HEK293T (cell line): Measurements from ENCODE around the gene NGLY1.
A peak's percentile ranks its signal among the peaks of the same experiment; 100 is the strongest.

Source experiments
- CTCF ChIA-PET: fragments of 350-600 bp; formaldehyde crosslinking; extraction: SDS; loops from one replicate; lab custom pipeline; 2021; ENCODE audit warnings: antibody characterized with exemption, inconsistent platforms; lab: Yijun Ruan, JAX
- POLR2A ChIA-PET: fragments of 350-600 bp; formaldehyde crosslinking; extraction: SDS; loops from one replicate; lab custom pipeline; 2020; ENCODE audit warnings: antibody characterized with exemption, inconsistent platforms; lab: Yijun Ruan, JAX
- DNase-seq: peaks from one replicate; pipeline ENCODE4 v3.0.0; 2012; ENCODE audit warnings: mixed read lengths; ENCODE audit errors: extremely low spot score
- ARNT ChIP-seq: fragments of 450-650 bp; IDR thresholded peaks from 2 replicates; pipeline ENCODE4 v1.6.1; 2017; ENCODE audit warnings: mild to moderate bottlenecking
- BHLHE40 ChIP-seq: fragments of 450-650 bp; IDR thresholded peaks from 2 replicates; pipeline ENCODE4 v1.6.1; 2016; ENCODE audit warnings: mild to moderate bottlenecking, moderate library complexity, borderline replicate concordance
- CTBP1 ChIP-seq: fragments of 450-650 bp; IDR thresholded peaks from 2 replicates; pipeline ENCODE4 v1.6.1; 2016; ENCODE audit warnings: borderline replicate concordance
- ELF4 ChIP-seq: fragments of 450-650 bp; IDR thresholded peaks from 2 replicates; pipeline ENCODE4 v1.6.1; 2017; ENCODE audit warnings: antibody characterized with exemption
- FOXA1 ChIP-seq: fragments of 450-650 bp; IDR thresholded peaks from 2 replicates; pipeline ENCODE4 v1.6.1; 2016; ENCODE audit warnings: mild to moderate bottlenecking
- FOXK2 ChIP-seq: fragments of 450-650 bp; IDR thresholded peaks from 2 replicates; pipeline ENCODE4 v1.6.1; 2016; ENCODE audit warnings: mild to moderate bottlenecking
- FOXM1 ChIP-seq: fragments of 450-650 bp; IDR thresholded peaks from 2 replicates; pipeline ENCODE4 v1.6.1; 2017; ENCODE audit warnings: mild to moderate bottlenecking, borderline replicate concordance
- HDGF ChIP-seq: fragments of 450-650 bp; IDR thresholded peaks from 2 replicates; pipeline ENCODE4 v1.6.1; 2017; ENCODE audit warnings: antibody characterized with exemption, borderline replicate concordance
- L3MBTL2 ChIP-seq: fragments of 450-650 bp; conservative IDR thresholded peaks from 2 replicates; pipeline ENCODE4 v1.6.1; 2016; ENCODE audit warnings: mild to moderate bottlenecking
- LEF1 ChIP-seq: fragments of 450-650 bp; IDR thresholded peaks from 2 replicates; pipeline ENCODE4 v1.6.1; 2017; ENCODE audit warnings: mild to moderate bottlenecking, borderline replicate concordance
- NFRKB ChIP-seq: fragments of 450-650 bp; IDR thresholded peaks from 2 replicates; pipeline ENCODE4 v1.6.1; 2016; ENCODE audit warnings: mild to moderate bottlenecking, moderate library complexity
- SP1 ChIP-seq: fragments of 450-650 bp; IDR thresholded peaks from 2 replicates; pipeline ENCODE4 v1.6.1; 2017
- SUZ12 ChIP-seq: fragments of 450-650 bp; IDR thresholded peaks from 2 replicates; pipeline ENCODE4 v1.6.1; 2016; ENCODE audit warnings: mild to moderate bottlenecking
- TARDBP ChIP-seq: fragments of 450-650 bp; IDR thresholded peaks from 2 replicates; pipeline ENCODE4 v1.6.1; 2016
- ZNF384 ChIP-seq: fragments of 450-650 bp; IDR thresholded peaks from 2 replicates; pipeline ENCODE4 v1.6.1; 2016
- TF ChIP-seq, protein P1 (sequence below): fragments of 450-650 bp; IDR thresholded peaks from 2 replicates; pipeline ENCODE4 v1.6.1; 2016

Gene NGLY1

DNA sequence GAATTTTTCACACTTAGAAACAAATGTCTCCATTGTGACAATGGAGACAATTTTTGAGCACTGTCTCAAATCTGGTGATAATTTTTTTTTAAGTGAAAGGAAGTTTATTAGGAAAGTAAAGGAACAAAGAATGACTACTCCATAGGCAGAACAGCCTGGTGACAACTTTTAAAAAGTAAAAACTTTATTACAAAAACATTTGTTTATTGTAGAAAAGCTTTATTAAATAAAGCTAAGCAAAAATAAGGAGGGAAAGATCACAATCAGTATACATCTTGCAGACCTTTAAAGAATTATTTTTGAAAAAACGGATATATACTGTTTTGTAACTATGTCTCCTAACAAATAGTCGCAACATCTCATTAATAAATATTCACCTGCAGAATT is 6.0 kb upstream of the NGLY1 start:
- no peak for DNase-seq
- no peak for TF ChIP-seq FOXK2
- POLR2A ChIA-PET, result interaction anchor here (1.0 to 1.4 kb wide), 3 partner anchors 12 to 141 kb away, joined by 3 read pairs; no protein-coding TSS in a partner anchor
- CTCF ChIA-PET, result no interaction called here

DNA sequence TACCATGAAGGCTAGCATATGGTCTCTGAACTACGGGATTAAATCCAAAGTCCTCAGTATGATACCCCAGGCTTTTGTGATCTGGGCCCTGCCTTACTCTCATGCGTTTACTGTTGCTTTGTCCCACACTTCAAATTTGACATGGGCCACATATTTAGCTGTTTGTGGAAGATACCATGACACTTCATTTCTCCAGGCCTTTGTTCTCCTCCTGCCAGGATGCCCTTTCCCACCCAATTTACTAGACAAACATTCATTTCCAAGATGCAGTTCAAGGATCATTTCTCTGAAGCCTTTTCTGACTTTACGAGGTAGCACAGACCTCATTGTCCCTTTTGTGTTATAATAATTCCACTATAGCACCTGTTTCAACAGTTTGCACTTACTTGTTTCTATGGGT is 4.4 kb upstream of the NGLY1 start:
- POLR2A ChIA-PET, result no interaction called here
- TF ChIP-seq TARDBP (no peak), LEF1 (no peak), SUZ12 (no peak), ARNT (no peak)
- no peak for DNase-seq
- CTCF ChIA-PET, result no interaction called here

DNA sequence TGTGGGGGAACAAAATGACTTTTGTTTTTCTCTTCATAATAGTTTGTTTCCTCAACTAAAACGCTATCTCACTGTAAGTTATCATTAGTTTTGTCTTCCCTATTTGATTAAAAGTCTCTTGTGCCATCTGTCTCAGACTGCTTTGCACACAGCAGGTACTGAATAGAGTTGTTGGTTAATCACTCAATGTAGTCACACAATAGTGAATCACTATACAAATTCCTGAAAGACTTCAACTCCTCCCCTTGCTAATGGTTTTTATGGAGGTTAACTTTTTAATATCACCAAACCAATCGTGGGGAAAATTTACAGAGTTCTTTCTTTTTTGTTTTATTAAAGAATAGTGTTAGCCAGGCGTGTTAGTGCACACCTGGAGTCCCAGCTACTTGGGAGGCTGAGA is 2.6 kb upstream of the NGLY1 start:
- POLR2A ChIA-PET, result no interaction called here

DNA sequence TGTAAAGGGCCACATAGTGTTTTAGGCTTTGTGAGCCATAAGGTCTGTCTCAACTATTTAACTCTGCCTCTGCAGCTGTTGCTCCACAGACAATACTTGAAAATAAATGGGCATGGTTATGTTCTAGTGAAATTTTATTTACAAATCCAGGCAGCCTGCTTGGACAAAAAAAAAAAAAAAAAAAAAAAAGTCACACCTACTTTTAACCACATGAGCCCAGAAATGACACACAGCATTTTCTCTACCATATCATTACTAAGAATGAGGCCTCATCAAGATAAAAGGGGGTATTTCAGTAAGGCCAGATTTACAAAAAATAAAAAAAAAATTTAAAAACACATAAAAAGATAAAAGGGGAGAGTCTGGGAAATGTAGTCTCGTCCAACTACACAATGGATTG is 1.7 kb upstream of the NGLY1 start:
- no peak for TF ChIP-seq TARDBP
- TF ChIP-seq ZNF384, result peak; percentile 31; the same call in 1 of the 2 replicates
- no peak for TF ChIP-seq HDGF
- POLR2A ChIA-PET, result no interaction called here
- CTCF ChIA-PET, result no interaction called here
- DNase-seq, result no peak

More for the DNA sequence above, 2.6 kb upstream of the NGLY1 start:
- CTCF ChIA-PET, result no interaction called here
- TF ChIP-seq LEF1 (no peak), ZNF384 (no peak)
- DNase-seq, result no peak

DNA sequence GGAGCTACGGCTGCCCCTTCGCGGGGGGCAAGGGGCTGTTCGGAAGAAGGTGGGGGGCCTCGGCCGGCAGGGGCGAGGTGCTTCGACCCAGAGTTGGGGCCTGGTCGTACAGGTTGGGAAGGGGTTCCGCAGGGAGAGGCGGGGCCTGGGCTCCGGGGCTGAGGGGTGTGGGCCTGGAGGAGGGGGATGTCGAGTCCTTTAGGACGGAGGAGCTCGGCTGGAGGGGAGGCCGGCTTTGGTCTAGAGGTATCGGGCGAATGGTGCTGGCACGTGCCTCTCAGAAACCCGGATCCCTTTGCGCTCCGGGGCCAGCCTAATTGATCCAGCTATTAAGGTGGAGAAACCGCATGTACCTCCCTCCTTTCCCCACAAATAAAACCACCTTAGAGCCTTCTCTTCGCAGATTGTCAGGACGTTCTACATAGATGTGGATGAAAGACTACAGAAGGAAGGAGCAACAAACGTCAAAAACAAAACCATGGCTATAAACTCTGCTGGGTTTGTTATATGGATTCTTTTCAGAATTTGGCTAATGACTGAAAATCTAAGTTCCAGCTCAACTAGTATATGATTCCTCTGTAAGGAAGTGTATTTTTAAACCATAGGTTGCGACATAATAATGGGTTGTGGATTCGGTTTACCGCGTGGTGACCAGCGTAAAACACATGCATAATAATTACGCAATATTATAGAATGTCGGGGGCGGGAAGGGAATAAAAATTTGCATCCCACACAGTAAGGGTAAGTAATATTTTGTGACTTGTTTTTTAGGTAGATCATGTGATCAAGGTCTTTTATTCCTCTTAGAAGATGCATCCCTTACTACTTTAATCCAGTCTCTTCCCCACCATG is 644 bp upstream of the NGLY1 start:
- POLR2A ChIA-PET, result interaction anchor here (0.7 to 1.4 kb wide), 5 partner anchors 11 to 105 kb away, joined by 3 to 7 read pairs (median 5); no protein-coding TSS in a partner anchor
- TF ChIP-seq SUZ12 (no peak), ARNT (no peak), ELF4 (no peak), L3MBTL2 (peak; percentile 94), TARDBP (no peak), ZNF384 (no peak), CTBP1 (no peak), NFRKB (no peak)
- DNase-seq, result no peak
- CTCF ChIA-PET, result interaction anchor here (0.6 to 1.2 kb wide), 2 partner anchors 70 to 788 kb away, joined by 3 read pairs; no protein-coding TSS in a partner anchor

DNA sequence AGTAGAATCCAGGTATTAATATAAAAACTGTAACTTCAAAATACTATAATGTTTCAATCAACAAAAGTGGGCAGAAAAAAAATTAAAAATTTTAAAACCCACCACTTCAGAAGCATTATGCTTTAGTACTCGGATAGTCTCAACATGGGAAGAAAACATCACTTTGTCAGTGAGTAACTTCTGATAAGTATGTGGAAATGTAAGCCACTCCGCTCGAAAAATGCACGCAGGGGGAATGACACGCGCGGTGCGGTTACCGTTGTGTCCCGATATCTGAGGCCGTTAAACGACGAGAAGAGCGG is 656 bp downstream of the NGLY1 start:
- POLR2A ChIA-PET, result interaction anchor here (1.4 kb wide), 1 partner anchor 74 kb away, joined by 5 read pairs; no protein-coding TSS in a partner anchor
- TF ChIP-seq TARDBP (no peak), L3MBTL2 (no peak), NFRKB (no peak), FOXK2 (no peak), FOXM1 (no peak), LEF1 (no peak), FOXA1 (no peak), ARNT (no peak), ELF4 (no peak), SP1 (no peak), CTBP1 (no peak), HDGF (no peak), SUZ12 (no peak), BHLHE40 (no peak), ZNF384 (no peak)
- TF ChIP-seq, protein P1, sequence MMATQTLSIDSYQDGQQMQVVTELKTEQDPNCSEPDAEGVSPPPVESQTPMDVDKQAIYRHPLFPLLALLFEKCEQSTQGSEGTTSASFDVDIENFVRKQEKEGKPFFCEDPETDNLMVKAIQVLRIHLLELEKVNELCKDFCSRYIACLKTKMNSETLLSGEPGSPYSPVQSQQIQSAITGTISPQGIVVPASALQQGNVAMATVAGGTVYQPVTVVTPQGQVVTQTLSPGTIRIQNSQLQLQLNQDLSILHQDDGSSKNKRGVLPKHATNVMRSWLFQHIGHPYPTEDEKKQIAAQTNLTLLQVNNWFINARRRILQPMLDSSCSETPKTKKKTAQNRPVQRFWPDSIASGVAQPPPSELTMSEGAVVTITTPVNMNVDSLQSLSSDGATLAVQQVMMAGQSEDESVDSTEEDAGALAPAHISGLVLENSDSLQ, result no peak
- DNase-seq, result no peak
- CTCF ChIA-PET, result interaction anchor here (0.7 kb wide), 1 partner anchor 119 kb away, joined by 3 read pairs; no protein-coding TSS in a partner anchor

DNA sequence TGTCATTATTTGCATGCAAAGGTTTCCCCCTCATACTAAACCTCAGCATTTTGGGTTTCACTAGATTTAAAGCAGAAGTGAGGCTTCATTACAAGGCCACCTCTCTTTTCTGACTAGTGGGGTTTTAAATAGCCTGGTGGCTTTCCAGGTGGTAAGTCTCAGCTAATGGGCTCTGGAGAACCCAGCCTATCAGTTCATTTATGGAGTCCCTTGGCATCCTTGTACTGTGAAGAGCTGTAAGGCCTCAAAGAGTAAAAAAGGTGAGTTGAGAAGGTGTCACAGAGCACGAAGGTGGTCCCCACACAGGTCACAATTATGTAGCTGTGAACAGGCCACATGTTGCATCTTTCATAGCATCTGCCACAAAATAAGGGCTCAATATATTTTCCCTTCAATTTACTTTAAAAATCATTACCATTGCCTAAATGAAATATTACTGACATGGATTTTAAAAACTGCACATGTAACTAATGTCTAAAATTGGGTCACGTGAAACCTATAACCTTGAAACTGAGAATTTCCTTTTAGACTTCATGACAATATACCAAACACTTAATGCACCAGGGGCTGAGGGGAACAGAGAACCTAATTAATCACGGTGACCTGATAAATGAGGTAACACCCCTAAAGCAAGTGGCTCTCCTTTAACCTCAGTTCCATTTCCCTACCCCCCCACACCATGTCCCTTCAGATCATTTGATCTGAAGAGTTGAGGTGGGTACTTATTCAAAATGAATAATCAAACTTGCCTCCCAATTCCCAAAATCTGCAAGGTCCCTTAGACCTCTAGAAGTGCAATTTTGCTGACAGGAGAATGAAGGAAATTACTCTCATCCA is 1.3 kb downstream of the NGLY1 start:
- POLR2A ChIA-PET, result no interaction called here
- CTCF ChIA-PET, result no interaction called here
- DNase-seq, result no peak
- TF ChIP-seq FOXA1 (no peak), NFRKB (no peak), ARNT (no peak), L3MBTL2 (no peak), ELF4 (no peak), HDGF (no peak), LEF1 (no peak)
- TF ChIP-seq, protein P1, result no peak
